Gastroesophageal sphincter (tissue), 3 donors: ENCODE data around the gene EHD3.

Source experiments
- POLR2A ChIP-seq, 2 donors: fragments of 450-650 bp; IDR thresholded peaks; one replicate each; pipeline ENCODE4 v1.6.1; 2017; ENCODE audit warnings: antibody characterized with exemption in 2 of 2, mild to moderate bottlenecking in 2 of 2, moderate library complexity in 1 of 2
- TF ChIP-seq, protein P1 (sequence below), 4 experiments: fragments of 200-600 bp in 2 of 4; fragments of 450-650 bp in 2 of 4; sonication (generic) in 1 of 4; IDR thresholded peaks; one replicate each; pipeline ENCODE4 v1.5.1; 2017 to 2019; ENCODE audit warnings: antibody characterized with exemption in 4 of 4, mild to moderate bottlenecking in 2 of 4, moderate library complexity in 2 of 4

DNA sequence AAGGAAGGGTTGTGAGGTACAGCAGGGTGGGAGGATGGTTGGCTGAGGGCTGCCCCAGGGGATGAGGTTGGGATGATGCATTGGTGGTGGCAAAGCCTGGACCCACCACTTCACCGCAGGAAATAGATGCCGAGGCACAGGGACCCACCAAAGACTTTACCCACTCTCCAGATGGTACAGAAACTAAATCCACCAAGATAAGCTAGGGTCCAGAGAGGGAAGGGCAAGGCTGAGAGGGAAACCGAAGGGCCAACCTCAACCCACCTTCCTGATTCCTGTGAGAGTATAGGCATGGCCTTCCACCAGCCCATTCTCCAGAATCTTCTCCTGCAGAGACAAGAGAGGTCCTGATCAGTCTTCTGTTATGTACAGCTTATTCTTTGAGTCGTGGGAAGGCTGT is 34.7 kb upstream of the EHD3 start:
- TF ChIP-seq, protein P1, sequence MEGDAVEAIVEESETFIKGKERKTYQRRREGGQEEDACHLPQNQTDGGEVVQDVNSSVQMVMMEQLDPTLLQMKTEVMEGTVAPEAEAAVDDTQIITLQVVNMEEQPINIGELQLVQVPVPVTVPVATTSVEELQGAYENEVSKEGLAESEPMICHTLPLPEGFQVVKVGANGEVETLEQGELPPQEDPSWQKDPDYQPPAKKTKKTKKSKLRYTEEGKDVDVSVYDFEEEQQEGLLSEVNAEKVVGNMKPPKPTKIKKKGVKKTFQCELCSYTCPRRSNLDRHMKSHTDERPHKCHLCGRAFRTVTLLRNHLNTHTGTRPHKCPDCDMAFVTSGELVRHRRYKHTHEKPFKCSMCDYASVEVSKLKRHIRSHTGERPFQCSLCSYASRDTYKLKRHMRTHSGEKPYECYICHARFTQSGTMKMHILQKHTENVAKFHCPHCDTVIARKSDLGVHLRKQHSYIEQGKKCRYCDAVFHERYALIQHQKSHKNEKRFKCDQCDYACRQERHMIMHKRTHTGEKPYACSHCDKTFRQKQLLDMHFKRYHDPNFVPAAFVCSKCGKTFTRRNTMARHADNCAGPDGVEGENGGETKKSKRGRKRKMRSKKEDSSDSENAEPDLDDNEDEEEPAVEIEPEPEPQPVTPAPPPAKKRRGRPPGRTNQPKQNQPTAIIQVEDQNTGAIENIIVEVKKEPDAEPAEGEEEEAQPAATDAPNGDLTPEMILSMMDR (IDR thresholded peaks at IDR 0.05) = no peak
- TF ChIP-seq POLR2A (IDR thresholded peaks at IDR 0.05) = no peak
